GM23338 (cell line): ENCODE measurements around the gene DIP2C.

Source experiments
- EZH2 ChIP-seq: fragments of 200-600 bp; sonication (generic); IDR thresholded peaks from one replicate; pipeline ENCODE4 v1.8.0; 2017; ENCODE audit warnings: antibody characterized with exemption, mild to moderate bottlenecking, low read depth; ENCODE audit not compliant: unreplicated experiment
- EZH2phosphoT487 ChIP-seq: fragments of 200-600 bp; sonication (generic); IDR thresholded peaks from one replicate; pipeline ENCODE4 v1.8.1; 2018; ENCODE audit warnings: antibody characterized with exemption; ENCODE audit not compliant: unreplicated experiment
- POLR2AphosphoS5 ChIP-seq: IDR thresholded peaks from 2 replicates; pipeline ENCODE4 v1.6.1; 2016; ENCODE audit warnings: antibody characterized with exemption, low read depth
- ZNF331 ChIP-seq: fragments of 250-450 bp; sonication (Bioruptor Pico); IDR thresholded peaks from 2 replicates; pipeline ENCODE4 v1.5.0; 2020; ENCODE audit warnings: low read depth, mild to moderate bottlenecking, moderate library complexity
- TF ChIP-seq, protein P1 (sequence below), 2 experiments: fragments of 200-600 bp in 1 of 2; sonication (generic) in 1 of 2; conservative IDR thresholded peaks; 2 replicates each; pipeline versions ENCODE4 v1.5.1 to v1.6.1; 2016 to 2017; ENCODE audit warnings: antibody characterized with exemption in 2 of 2, low read depth in 2 of 2, mild to moderate bottlenecking in 2 of 2, moderate library complexity in 1 of 2

DNA sequence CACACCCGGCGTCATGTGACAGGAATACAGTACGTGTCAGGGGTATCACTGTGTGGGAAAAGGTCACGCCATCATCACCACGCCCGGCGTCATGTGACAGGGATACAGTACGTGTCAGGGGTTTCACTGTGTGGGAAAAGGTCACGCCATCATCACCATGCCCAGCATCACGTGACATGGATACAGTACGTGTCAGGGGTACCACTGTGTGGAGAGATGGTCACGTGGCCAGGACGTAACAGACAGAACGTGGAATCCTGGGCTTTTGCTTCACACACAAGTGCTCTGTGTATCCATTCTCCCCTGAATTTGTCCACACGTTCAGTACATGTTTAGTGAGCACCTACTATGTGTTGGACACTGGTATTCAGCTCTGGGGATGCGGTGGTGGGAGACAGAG lies 34.5 kb upstream of the DIP2C start:
- TF ChIP-seq EZH2 (no peak), EZH2phosphoT487 (no peak), ZNF331 (CRISPR knock-in tag) (no peak), POLR2AphosphoS5 (no peak)
- TF ChIP-seq, protein P1, sequence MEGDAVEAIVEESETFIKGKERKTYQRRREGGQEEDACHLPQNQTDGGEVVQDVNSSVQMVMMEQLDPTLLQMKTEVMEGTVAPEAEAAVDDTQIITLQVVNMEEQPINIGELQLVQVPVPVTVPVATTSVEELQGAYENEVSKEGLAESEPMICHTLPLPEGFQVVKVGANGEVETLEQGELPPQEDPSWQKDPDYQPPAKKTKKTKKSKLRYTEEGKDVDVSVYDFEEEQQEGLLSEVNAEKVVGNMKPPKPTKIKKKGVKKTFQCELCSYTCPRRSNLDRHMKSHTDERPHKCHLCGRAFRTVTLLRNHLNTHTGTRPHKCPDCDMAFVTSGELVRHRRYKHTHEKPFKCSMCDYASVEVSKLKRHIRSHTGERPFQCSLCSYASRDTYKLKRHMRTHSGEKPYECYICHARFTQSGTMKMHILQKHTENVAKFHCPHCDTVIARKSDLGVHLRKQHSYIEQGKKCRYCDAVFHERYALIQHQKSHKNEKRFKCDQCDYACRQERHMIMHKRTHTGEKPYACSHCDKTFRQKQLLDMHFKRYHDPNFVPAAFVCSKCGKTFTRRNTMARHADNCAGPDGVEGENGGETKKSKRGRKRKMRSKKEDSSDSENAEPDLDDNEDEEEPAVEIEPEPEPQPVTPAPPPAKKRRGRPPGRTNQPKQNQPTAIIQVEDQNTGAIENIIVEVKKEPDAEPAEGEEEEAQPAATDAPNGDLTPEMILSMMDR (conservative IDR thresholded peaks at IDR 0.05; ENCODE audit: low read depth in 2 of 2): no peak
